ENCODE data around the gene KCP.

Gene KCP

GRCh38 chr7:128904381-128905197 is 5.9 kb downstream of the KCP start:
- peak; percentile 38 for DNase-seq

- DNase-seq, result no peak
Observed at GRCh38 chr7:128903621-128904361, 6.7 kb downstream of the KCP start.

DNA sequence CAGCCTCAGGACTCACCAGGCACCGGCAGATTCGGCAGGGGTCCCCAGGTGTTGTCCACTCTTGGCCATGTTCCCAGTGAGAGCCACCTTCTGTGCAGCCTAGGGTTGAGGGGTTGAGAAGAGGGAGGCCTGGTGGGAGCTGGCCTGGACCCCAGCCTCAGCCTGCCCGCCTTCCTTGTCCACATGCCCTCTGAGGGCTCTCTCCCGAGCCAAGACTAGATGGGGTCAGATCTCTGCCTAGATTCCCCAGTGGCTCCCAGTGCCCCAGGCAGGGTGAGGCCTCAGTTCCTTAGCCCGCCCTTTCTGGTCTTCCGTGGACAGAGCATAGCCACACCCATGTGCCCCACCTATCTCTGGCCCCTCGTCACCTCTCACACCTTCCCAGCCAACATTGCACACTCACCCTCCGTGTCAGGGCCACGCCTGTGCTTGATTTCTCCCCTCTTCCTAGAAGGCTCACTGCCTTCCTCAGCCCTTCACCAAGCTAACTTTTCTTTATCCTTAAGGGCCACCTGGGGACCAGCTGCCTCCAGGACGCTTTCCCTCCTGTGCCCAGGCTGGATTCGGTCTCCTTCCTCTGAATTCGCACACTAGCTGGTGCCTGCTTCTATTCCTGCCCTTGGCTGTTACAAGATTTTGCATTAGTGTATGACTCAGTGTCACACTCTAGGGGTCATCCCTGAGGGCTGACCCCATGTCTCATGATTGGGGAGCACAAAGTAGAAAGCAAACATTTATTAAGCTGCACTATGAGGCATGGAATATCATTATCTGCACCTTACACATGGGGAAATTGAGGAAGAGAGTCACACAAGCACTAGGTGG is 7.5 kb downstream of the KCP start:
- no peak for DNase-seq

DNA sequence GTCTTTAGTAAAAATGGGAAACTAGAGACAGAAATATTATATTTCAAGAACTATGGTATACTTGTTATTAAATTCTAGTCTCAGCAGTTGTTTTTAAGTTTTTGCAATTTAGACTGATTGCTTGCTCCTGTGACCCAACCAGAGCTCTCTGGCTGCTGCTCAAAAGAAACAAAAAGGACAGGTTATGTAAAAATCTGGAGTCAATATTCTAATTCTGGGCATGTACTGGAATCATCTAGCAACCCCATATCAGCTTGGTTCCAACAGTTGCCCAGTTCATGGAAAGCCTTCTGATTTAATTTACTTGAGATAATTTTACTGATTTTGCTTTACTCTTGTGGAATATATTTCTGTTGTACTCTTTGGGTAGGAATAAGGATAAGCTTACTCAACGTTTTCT is 10.3 kb downstream of the KCP start:
- DNase-seq, result no peak

GRCh38 chr7:128899392-128899791 is 11.1 kb downstream of the KCP start:
- no peak for DNase-seq

DNA sequence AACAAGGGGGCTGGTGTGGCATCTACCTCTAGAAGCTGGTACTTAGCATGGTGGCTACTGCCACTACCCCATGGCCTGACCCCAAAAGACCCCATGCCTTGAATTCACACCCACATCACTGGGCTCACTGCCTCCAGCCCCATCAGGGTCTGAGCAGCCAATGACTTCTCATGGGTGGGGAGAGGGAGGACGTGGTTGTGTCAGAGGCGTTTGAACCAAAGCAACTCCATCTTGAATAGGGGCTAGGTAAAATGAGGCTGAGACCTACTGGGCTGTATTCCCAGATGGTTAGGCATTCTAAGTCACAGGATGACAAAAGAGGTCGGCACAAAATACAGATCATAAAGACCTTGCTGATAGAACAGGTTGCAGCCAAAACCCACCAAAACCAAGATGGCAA is 15.2 kb downstream of the KCP start:
- DNase-seq, result no peak

DNA sequence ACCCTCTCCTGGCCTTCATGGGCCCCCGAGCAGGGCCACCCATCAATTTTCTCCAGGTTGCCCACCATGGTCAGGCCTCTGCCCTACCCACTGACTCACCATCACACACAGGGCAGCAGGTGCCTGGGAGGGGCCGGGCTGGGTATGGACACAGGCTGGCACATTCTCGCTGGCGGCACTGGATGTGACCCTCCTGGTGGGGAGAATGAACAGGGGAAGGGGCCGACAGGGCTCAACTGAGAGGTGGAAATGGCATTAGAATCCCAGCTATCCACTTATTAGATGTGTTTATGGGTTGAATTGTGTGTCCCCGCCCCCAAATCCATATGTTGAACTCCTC is 16.4 kb downstream of the KCP start:
- no peak for DNase-seq

DNA sequence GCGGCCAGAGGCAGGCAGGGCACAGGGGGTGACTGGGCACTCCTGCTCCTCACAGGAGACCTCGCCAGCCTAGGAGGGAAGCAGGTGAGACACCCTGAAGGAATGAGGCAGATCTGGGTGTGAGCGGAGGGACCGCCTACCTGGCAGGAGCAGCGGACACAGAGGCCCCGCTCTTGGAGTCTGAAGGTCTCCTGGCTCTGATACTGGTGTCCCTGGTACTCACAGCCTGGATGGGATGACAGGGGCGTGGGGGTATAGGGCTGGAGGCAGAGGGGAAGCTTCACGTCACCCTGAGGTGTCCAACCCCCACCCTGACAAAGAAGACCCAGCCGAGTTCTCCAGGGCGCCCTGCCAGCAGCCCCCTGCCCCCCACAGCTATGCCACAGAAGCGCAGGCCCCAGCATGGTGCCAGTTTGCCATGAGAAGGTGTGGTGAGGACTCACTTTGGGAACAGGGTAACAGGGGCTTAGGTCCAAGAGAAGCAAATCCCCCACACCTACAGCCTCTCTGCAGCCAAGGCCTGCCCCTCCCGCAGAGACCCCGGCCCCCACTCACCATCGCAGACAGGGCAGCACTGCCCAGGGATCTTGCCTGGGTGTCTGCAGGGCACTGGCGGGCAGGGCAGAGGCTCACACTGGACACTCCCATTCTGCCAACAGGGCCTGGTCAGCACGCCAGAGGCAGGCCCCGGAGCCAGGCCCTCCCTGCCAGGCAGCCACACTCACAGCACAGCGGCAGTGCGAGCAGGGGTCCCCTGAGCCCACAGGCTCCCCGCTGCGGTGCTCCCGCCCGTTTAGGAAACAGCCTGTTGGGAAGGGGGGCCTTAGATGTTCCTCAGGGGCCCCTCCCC is 17.0 kb downstream of the KCP start:
- DNase-seq, result no peak

DNA sequence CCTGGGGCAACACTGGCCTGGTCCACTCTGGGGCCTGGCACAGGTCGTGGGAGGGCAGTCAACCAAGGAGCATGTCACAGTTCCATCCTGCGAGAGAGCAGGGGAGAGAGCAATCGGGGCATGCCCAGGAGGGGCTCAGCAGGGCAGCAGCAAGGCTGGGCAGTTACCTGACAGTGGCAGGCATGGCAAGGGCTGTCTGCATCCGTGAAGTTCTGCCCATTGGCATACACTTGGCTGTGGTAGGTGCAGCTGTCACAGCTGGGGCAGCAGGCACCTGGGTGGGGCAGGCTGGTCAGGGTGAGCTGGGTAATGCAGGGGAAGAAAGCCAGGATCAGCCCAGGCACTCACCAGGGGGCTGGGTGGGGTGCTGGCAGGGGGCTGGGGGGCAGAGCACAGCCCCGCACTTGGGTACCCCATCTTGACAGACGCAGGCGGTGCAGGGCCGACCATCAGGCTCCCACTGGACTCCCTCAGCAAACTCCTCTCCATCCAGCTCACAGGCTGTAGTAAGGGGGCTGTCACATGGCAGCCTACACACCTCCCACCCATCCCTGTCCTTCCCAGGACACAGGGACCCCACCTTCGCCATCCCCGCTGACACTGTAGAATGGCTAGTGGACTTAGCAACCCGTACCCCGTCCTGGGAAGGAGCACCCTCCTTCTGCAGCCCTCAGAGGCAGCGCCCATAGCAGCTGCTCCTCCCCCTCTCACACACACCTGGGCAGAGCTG is 17.8 kb downstream of the KCP start:
- DNase-seq, result no peak

GRCh38 chr7:128891942-128892269 is 18.6 kb downstream of the KCP start:
- no peak for DNase-seq

GRCh38 chr7:128891110-128891941 is 19.2 kb downstream of the KCP start:
- no peak for DNase-seq

GRCh38 chr7:128890306-128891109 is 20.0 kb downstream of the KCP start:
- no peak for DNase-seq

- no peak for DNase-seq
Observed at GRCh38 chr7:128889121-128889520, 21.4 kb downstream of the KCP start.

- DNase-seq, result no peak
Observed at GRCh38 chr7:128888756-128889095, 21.8 kb downstream of the KCP start.

DNA sequence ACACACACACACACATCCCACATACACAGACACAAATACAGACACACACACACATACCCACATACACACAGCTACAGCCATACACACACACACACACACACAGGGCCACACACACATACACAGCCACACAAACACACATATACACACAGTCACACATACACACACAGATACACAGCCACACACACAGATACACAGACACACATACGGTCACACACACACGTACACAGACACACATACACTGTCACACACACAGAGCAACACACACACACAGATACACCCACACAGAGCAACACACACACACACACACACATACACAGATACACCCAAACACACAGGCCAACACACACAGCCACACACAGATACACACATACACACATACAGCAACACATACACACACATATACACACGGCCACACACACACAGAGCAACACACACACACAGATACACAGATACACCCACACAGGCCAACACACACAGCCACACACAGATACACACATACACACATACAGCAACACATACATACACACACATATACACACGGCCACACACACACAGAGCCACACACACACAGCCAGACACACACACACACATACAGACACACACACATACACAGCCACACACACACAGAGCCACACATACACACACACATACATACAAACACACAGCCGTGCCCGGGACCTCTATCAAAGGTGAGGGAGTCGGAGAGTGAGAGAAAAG is 22.3 kb downstream of the KCP start:
- DNase-seq, result no peak

- DNase-seq, result no peak
Observed at GRCh38 chr7:128887169-128888038, 23.1 kb downstream of the KCP start.

DNA sequence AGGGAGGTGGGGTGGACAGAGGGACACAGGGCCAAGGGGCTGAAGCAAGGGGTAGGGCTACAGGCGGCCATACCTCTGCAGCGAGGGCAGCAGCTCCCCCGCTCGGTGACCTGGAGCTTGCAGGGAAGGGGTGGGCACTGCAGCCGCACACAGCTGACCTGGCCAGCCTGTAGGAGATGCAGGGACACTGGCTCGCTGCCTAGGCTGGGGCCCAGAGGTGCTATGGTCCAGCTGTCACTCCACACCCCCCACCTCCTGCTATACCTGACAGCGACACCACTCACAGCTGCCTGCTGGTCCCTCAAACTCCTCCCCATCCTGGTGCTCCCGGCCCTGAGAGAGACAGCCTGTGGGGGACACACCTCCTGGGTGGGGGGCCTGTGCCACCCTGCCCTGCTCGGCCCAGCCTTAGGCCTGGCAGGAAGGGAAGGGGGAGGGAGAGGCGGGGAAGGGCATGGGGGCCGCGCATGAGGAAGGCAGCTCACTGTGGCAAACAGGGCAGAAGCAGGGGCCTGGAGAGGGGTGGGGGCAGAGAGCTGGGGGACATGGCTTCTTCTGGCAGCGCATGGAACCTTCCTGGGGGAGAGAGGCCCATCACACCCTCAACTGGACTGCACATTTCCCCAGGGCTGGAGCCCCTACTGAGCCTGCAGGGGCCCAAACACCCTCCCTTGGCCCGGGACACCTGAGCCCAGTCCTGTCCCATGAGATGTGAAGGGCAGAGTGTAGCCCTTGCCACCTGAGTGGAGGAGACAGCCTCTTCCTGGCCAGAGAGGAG is 23.9 kb downstream of the KCP start:
- no peak for DNase-seq
